ENCODE data around the gene UBA3. TPM values are rescaled to one million over a fixed set of nuclear protein-coding genes. Genes with fewer than 3 reads are reported as not detected.

The UBA3 gene
- total RNA-seq, 2 donors from 2014 or later: 45.5 to 50.6 TPM

- Histone ChIP-seq H3K9me3 (no peaks in the 10 kb centered on the region), H3K27me3 (replicated peaks; ENCODE audit: insufficient read depth) (no peaks in the 10 kb centered on the region), H3K27ac (no peak overlapping the region), H3K4me1 (replicated peaks) (peaks cover 9% of the 10 kb centered on the region), H3K36me3 (peaks cover 0 to 5% of the 10 kb centered on the region in 2 donors), H3K4me3 (no peak overlapping the region)
- intact Hi-C loops (cut with DNase I): no loop called here
- TF ChIP-seq CTCF (IDR thresholded peaks at IDR 0.05) (no peak), POLR2AphosphoS5 (IDR thresholded peaks at IDR 0.05) (no peak), POLR2A (IDR thresholded peaks at IDR 0.05) (no peak)
- WGBS: 41% methylated on average over 5 of the region's 5 CpGs
- no peak for DNase-seq (ENCODE audit: low spot score)
Measured at GRCh38 chr3:69005791-69006482, 74.2 kb downstream of the UBA3 start.

DNA sequence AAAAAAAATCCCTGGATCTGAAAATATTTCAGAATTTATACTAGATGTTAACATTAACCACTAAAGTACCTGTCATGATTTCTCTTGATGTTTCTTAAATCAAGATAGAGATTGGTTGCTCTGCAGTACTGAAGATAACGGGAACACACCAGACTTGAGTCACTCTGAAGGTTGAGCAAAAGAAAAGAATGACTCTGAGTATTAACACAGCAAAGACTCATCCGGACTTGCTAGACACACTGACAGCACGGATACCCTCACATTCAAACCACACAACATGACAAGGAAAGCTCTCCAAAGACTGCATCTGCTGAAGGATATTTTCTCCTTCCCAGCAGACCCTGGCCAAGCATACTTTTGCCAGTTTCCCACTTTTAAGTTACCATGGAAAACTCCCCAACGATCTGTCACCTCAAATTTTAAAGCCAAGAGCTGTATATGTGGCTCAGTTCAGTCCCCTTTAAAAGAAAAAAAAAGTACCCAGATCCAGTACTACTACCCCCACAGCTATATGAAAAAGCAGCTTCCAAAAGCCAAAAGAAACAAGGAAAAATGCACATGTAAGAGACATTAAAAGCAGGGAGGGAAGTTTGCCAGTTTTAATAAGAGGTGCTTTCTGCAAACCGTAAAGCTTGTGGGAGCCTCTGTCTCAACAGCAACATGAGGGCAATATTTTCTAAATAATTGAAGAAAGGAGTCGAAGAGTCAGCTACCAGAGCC is 74.9 kb downstream of the UBA3 start:
- Histone ChIP-seq H3K36me3 (peaks cover 0 to 5% of the 10 kb centered on the region in 2 donors), H3K4me1 (replicated peaks) (peaks cover 8% of the 10 kb centered on the region), H3K4me3 (no peak overlapping the region), H3K9me3 (no peaks in the 10 kb centered on the region), H3K27me3 (replicated peaks; ENCODE audit: insufficient read depth) (no peaks in the 10 kb centered on the region), H3K27ac (no peak overlapping the region)
- WGBS: 43% methylated on average over 6 of the region's 6 CpGs
- TF ChIP-seq POLR2AphosphoS5 (IDR thresholded peaks at IDR 0.05) (no peak), POLR2A (IDR thresholded peaks at IDR 0.05) (no peak), CTCF (IDR thresholded peaks at IDR 0.05) (no peak)
- intact Hi-C loops (cut with DNase I): no loop called here
- no peak for DNase-seq (ENCODE audit: low spot score)

MicroRNA genes within 50 kb of the gene (microRNA counts, 767-probe panel; counts per million panel counts)
- microRNA hsa-miR-3136-5p: 1,935 to 2,112 counts per million in 2 donors

Small RNA genes lying within 50 kb of the gene (microRNA-seq; reads per million reads assigned to microRNA genes)
- not detected for gene MIR3136

Small RNA genes lying within 50 kb of the gene (small RNA-seq; reads per million reads assigned to genes)
- 0 to 0.10 reads per million in 2 donors for gene MIR3136

Other genes starting within 250 kb of the UBA3 start
- 1 to 10 TPM in 1 of 2 donors, under 1 TPM in 1; 0.28 to 1.9 TPM for gene TAFA4, start 147.8 kb downstream of the UBA3 start, total RNA-seq
- 10 to 100 TPM; 40.4 to 42.8 TPM for gene EOGT, start 66.7 kb downstream of the UBA3 start, total RNA-seq
- 10 to 100 TPM; 24.9 to 29.1 TPM for gene TMF1, start 28.0 kb downstream of the UBA3 start, total RNA-seq
- 100 to 1,000 TPM; 102 to 169 TPM for gene ARL6IP5, start 4.6 kb upstream of the UBA3 start, total RNA-seq
- under 1 TPM in 1 of 2 donors, not detected in 1; 0.50 TPM for gene LMOD3, start 42.2 kb upstream of the UBA3 start, total RNA-seq